Mesothelial cell of epicardium (in vitro differentiated cells): ENCODE measurements around the gene SLC5A3. TPM values are rescaled to one million over a fixed set of nuclear protein-coding genes. Genes with fewer than 3 reads are reported as not detected.

Experiments used
- DNase-seq, 2 experiments: peaks; one replicate each; pipeline ENCODE4 v3.0.0; 2021; ENCODE audit warnings: low spot score in 2 of 2; ENCODE audit not compliant: unreplicated experiment in 2 of 2
- H3K27ac Mint-ChIP-seq: 2 replicates; pipeline ENCODE4 v1.8.0; 2021; ENCODE audit warnings: mixed read lengths
- H3K27me3 Mint-ChIP-seq: 2 replicates; pipeline ENCODE4 v1.8.0; 2021; ENCODE audit warnings: low read depth, mixed read lengths
- H3K36me3 Mint-ChIP-seq: 2 replicates; pipeline ENCODE4 v1.8.0; 2021; ENCODE audit warnings: mixed read lengths
- H3K4me1 Mint-ChIP-seq: 2 replicates; pipeline ENCODE4 v1.8.0; 2021; ENCODE audit warnings: mixed read lengths
- H3K4me3 Mint-ChIP-seq: 2 replicates; pipeline ENCODE4 v1.8.0; 2021; ENCODE audit warnings: mild to moderate bottlenecking, moderate library complexity, mixed read lengths
- H3K9me3 Mint-ChIP-seq: 2 replicates; pipeline ENCODE4 v1.8.0; 2021; ENCODE audit warnings: mixed read lengths
- total RNA-seq: library from RNA; stranded (reverse); gene quantifications from 3 replicates; pipeline ENCODE4 v1.2.1, GENCODE V29; 2021
- TF ChIP-seq, protein P1 (sequence below): fragments of 200-600 bp; sonication (generic); IDR thresholded peaks from one replicate; pipeline ENCODE4 v1.5.0; 2021; ENCODE audit warnings: antibody characterized with exemption; ENCODE audit not compliant: unreplicated experiment

Gene SLC5A3
- total RNA-seq, 1 donor from 2014 or later, result 54.9 TPM

DNA sequence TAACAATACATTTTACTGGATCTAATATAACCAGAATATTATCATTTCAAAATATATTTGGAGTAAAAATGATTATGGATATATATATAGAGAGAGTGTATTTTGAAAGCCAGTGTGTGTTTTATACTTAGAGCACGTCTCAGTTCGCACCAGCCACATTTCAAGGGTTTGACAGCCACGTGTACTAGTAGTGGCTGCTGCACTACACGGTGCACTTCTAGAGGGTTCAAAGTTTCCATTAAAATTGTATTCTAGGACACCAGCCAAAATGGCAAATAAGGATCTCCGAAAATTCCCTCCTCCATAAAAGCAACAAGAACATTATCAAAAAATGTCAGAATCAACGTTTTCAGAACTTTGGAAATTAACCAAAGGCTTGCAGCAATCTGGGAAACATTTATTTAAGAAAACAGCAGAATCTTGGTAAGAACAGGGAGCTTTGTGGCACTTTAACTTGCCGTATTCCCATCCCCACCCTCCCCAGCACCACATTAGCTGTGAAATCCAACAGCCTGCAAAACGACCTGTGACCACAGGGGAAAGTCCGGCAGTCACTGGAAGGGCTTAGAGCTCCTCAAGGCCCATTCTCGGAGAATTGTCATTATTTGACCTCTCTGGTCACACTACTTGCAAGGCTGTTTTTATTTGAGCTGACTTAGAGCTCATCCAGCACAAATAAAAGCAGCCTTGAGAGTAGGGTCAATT, 33.5 kb upstream of the SLC5A3 start:
- DNase-seq, result no peak
- peaks cover 1% of the 10 kb centered on the region for H3K4me1 Mint-ChIP-seq
- no peaks in the 10 kb centered on the region for H3K27me3 Mint-ChIP-seq
- no peak overlapping the region for H3K27ac Mint-ChIP-seq
- H3K4me3 Mint-ChIP-seq, result no peak overlapping the region
- no peaks in the 10 kb centered on the region for H3K36me3 Mint-ChIP-seq
- TF ChIP-seq, protein P1, sequence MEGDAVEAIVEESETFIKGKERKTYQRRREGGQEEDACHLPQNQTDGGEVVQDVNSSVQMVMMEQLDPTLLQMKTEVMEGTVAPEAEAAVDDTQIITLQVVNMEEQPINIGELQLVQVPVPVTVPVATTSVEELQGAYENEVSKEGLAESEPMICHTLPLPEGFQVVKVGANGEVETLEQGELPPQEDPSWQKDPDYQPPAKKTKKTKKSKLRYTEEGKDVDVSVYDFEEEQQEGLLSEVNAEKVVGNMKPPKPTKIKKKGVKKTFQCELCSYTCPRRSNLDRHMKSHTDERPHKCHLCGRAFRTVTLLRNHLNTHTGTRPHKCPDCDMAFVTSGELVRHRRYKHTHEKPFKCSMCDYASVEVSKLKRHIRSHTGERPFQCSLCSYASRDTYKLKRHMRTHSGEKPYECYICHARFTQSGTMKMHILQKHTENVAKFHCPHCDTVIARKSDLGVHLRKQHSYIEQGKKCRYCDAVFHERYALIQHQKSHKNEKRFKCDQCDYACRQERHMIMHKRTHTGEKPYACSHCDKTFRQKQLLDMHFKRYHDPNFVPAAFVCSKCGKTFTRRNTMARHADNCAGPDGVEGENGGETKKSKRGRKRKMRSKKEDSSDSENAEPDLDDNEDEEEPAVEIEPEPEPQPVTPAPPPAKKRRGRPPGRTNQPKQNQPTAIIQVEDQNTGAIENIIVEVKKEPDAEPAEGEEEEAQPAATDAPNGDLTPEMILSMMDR, result no peak
- peaks cover 5% of the 10 kb centered on the region for H3K9me3 Mint-ChIP-seq

DNA sequence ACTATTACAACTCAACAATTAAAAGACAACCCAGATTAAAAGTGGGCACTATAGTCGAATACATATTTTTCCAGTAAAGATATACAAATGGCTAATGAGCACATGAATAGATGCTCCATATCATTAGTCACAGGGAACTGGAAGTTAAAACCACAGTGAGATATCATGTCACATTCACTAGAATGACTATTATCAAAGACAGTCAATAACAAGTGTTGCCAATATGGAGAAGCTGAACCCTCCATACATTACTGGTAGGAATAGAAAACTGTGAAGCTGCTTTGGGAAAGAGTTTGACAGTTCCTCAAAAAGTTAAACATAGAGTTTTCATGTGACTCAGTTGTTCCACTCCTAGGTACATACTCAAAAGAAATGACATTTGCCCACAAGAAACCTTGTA, 30.6 kb upstream of the SLC5A3 start:
- Mint-ChIP-seq H3K9me3 (peaks cover 4% of the 10 kb centered on the region), H3K27me3 (no peaks in the 10 kb centered on the region), H3K4me3 (no peak overlapping the region), H3K36me3 (no peaks in the 10 kb centered on the region), H3K4me1 (no peaks in the 10 kb centered on the region), H3K27ac (no peak overlapping the region)
- no peak for DNase-seq
- TF ChIP-seq, protein P1, result no peak

DNA sequence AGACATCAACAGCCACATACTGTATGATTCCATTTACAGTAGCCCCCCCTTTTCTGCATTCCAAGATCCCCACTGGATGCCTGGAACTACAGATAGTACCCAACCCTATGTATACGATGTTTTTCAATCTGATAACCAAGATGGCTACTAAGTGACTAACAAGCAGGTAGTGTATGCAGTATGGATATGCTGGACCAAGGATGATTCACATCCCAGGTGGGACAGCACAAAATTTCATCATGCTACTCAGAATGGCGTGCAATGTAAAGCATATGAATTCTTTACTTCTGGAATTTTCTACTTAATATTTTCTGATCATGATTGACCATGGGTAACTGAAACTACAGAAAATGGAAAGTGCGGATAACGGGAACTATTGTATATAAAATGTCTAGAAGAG, 30.0 kb upstream of the SLC5A3 start:
- Mint-ChIP-seq H3K4me3 (no peak overlapping the region), H3K27ac (no peak overlapping the region), H3K36me3 (no peaks in the 10 kb centered on the region), H3K27me3 (no peaks in the 10 kb centered on the region), H3K4me1 (no peaks in the 10 kb centered on the region), H3K9me3 (peaks cover 7% of the 10 kb centered on the region)
- TF ChIP-seq, protein P1, result no peak
- DNase-seq, result no peak

DNA sequence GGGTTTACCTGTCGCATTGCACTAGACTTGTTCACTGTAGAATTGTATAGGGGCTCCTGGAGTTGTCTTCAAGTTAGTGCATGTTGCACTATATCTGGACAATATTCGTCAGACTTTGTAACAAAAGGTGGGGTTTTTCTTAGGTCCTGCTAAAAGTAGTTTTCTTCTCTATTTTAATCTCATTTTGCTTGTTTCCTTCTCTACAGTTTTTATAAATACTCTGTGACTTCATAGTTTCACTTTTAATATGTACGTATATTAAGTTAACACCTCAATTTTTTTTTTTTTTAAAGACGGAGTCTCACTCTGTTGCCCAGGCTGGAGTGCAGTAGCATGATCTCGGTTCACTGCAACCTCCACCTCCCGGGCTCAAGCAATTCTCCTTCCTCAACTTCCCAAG, 26.5 kb upstream of the SLC5A3 start:
- Mint-ChIP-seq H3K4me1 (no peaks in the 10 kb centered on the region), H3K27ac (no peak overlapping the region), H3K4me3 (no peak overlapping the region), H3K27me3 (no peaks in the 10 kb centered on the region), H3K36me3 (no peaks in the 10 kb centered on the region), H3K9me3 (peaks cover 19% of the 10 kb centered on the region)
- TF ChIP-seq, protein P1, result no peak
- DNase-seq, result no peak

DNA sequence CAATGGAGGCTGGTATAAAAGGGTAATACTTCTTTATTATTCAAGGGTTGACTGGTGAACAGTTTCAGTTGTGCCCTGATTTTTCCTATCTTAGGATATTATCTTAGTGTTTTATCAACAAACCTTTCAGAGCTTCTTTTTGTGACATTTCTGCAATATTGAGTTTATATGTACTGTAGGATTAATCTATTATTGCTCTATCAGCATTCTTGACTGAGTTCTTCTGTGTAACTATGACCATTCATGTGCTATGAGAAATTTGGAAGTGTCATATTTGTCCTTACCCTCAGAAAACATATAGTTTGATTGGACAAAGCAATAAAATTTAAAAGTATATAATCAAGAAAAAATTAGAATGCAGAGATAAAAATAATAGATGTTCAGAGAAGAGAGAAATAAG, 25.5 kb upstream of the SLC5A3 start:
- H3K9me3 Mint-ChIP-seq, result peaks cover 19% of the 10 kb centered on the region
- TF ChIP-seq, protein P1, result no peak
- no peak overlapping the region for H3K4me3 Mint-ChIP-seq
- no peak for DNase-seq
- H3K36me3 Mint-ChIP-seq, result no peaks in the 10 kb centered on the region
- H3K27me3 Mint-ChIP-seq, result no peaks in the 10 kb centered on the region
- H3K4me1 Mint-ChIP-seq, result no peaks in the 10 kb centered on the region
- H3K27ac Mint-ChIP-seq, result no peak overlapping the region
